GM12873 (cell line): ENCODE data around the gene APOBEC3G.

Experiments
- CTCF ChIP-seq: IDR thresholded peaks from 2 replicates; pipeline ENCODE4 v1.5.1; 2012; ENCODE audit warnings: low read depth, mild to moderate bottlenecking, moderate library complexity, low read length, control low read depth; ENCODE audit not compliant: insufficient read depth; ENCODE audit errors: missing control alignments

Gene APOBEC3G

GRCh38 chr22:39117585-39118191, 40.6 kb downstream of the APOBEC3G start:
- peak; percentile 72 for TF ChIP-seq CTCF

DNA sequence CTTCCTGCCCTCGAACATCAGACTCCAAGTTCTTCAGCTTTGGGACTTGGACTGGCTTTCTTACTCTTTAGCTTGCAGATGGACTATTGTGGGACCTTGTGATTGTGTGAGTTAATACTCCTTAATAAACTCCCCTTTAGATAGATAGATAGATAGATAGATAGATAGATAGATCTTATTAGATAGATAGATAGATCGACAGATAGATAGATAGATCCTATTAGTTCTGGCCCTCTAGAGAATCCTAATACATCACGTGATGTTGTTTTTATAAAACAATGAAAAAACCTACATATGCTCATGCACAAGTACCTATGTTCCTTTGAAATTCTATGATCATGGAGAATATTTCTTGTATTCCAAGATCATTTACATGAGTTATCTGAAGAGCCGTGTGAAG, 43.9 kb downstream of the APOBEC3G start:
- no peak for TF ChIP-seq CTCF

GRCh38 chr22:39122772-39123470, 45.8 kb downstream of the APOBEC3G start:
- TF ChIP-seq CTCF: no peak

- TF ChIP-seq CTCF: no peak
Measured at GRCh38 chr22:39123751-39124581, 46.9 kb downstream of the APOBEC3G start.

GRCh38 chr22:39125622-39126021, 48.5 kb downstream of the APOBEC3G start:
- no peak for TF ChIP-seq CTCF

- no peak for TF ChIP-seq CTCF
Measured at GRCh38 chr22:39128508-39128907, 51.4 kb downstream of the APOBEC3G start.

DNA sequence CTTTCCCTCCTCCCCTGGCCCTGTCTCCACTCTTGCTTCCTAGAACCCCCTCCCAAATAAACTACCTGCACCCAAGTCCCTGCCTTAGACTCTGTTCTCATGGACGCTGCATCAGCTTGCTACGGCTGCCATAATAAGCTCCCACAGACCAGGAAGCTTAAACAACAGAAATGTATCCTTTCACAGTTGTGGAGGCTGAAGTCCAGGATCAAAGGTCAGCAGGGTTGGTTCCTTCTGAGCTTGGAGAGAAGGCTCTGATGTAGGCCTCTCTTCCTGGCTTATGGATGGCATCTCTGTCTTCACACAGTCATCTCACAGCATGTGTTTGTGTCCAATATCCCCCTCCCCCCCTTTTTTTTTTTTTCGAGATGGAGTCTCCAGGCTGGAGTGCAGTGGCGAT, 52.0 kb downstream of the APOBEC3G start:
- no peak for TF ChIP-seq CTCF
